ENCODE results near the gene SARM1. TPM values are rescaled to one million over a fixed set of nuclear protein-coding genes. Genes with fewer than 3 reads are reported as not detected.
"Not testable (repeated sequence)": the region's sequence is repeated elsewhere in the genome, so short reads cannot be mapped to it uniquely, and the experiment has no call there.

SARM1 gene
- total RNA-seq, 1 donor from 2014 or later = 5.8 TPM

DNA sequence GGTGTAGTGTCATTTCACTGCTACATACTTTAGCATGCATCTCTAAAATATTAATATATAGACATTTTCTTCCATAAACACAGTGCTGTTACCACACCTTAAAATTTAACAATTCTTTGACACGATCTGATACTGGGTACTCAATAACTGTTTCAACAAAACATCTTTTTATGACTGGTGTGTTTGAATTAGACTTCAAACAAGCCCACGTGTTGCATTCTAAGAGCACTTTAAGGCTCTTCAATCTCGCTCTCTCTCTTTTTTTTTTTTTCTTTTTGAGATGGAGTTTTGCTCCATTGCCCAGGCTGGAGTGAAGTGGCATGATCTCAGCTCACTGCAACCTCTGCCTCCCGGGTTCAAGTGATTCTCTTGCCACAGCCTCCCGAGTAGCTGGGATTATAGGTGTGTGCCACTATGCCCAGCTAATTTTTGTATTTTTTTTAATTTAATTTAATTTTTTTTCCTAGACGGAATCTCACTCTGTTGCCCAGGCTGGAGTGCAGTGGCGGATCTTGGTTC lies 50.4 kb downstream of the SARM1 start:
- Mint-ChIP-seq H3K9me3 (ENCODE audit: unreplicated experiment) (no peaks in the 10 kb centered on the region), H3K4me3 (ENCODE audit: unreplicated experiment) (no peak overlapping the region), H3K36me3 (ENCODE audit: low read depth, unreplicated experiment) (no peaks in the 10 kb centered on the region), H3K27me3 (ENCODE audit: unreplicated experiment) (no peaks in the 10 kb centered on the region), H3K27ac (ENCODE audit: unreplicated experiment) (no peak overlapping the region), H3K4me1 (ENCODE audit: unreplicated experiment) (no peaks in the 10 kb centered on the region)
- TF ChIP-seq, protein P1, sequence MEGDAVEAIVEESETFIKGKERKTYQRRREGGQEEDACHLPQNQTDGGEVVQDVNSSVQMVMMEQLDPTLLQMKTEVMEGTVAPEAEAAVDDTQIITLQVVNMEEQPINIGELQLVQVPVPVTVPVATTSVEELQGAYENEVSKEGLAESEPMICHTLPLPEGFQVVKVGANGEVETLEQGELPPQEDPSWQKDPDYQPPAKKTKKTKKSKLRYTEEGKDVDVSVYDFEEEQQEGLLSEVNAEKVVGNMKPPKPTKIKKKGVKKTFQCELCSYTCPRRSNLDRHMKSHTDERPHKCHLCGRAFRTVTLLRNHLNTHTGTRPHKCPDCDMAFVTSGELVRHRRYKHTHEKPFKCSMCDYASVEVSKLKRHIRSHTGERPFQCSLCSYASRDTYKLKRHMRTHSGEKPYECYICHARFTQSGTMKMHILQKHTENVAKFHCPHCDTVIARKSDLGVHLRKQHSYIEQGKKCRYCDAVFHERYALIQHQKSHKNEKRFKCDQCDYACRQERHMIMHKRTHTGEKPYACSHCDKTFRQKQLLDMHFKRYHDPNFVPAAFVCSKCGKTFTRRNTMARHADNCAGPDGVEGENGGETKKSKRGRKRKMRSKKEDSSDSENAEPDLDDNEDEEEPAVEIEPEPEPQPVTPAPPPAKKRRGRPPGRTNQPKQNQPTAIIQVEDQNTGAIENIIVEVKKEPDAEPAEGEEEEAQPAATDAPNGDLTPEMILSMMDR (IDR thresholded peaks at IDR 0.05; ENCODE audit: unreplicated experiment) = no peak
- no peak for DNase-seq (ENCODE audit: low spot score)

DNA sequence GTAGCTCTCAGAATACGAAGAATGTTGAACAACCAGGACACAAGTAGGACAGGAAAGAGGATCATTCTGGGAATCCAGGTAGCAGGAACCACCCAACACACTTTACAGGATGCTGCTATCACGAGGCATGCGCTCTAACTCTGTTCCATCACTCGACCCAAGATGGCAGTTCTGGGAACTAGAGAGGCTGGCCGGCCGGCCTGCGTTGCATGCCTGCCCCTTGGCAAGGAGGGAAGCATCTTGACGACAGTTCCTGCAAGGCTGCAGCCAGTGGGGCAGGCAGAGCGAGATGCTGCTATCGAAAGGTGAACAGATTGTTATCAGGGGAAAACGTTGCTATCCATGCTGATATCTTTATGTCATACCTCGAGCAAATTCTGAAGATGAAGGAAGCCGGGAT lies 53.7 kb downstream of the SARM1 start:
- H3K27ac Mint-ChIP-seq (ENCODE audit: unreplicated experiment) = no peak overlapping the region
- no peaks in the 10 kb centered on the region for H3K9me3 Mint-ChIP-seq (ENCODE audit: unreplicated experiment)
- TF ChIP-seq, protein P1 (IDR thresholded peaks at IDR 0.05; ENCODE audit: unreplicated experiment) = no peak
- no peak for DNase-seq (ENCODE audit: low spot score)
- H3K4me3 Mint-ChIP-seq (ENCODE audit: unreplicated experiment) = no peak overlapping the region
- no peaks in the 10 kb centered on the region for H3K36me3 Mint-ChIP-seq (ENCODE audit: low read depth, unreplicated experiment)
- no peaks in the 10 kb centered on the region for H3K4me1 Mint-ChIP-seq (ENCODE audit: unreplicated experiment)
- no peaks in the 10 kb centered on the region for H3K27me3 Mint-ChIP-seq (ENCODE audit: unreplicated experiment)

DNA sequence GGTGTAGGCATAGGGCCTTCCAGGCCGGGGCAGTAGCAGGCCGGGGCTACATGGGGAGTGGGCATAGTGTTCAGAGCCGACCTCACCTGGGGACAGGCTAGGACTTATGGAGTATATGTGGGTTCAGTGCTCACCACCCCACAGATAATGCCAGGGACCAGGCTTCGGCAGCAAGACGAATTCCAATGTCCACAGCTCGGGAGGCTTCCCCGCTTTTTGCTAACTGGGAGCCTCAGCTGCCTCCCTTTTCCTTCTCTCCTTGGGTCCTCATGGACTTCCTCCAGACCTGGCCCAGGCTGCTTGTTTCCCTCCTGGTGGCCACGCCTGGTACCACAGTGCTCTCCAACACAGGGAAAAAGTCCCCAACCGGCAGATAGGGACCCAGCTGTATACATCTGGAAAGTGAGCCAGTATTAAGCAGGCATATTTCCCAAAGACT lies 54.6 kb downstream of the SARM1 start:
- Mint-ChIP-seq H3K27me3 (ENCODE audit: unreplicated experiment) (no peaks in the 10 kb centered on the region), H3K27ac (ENCODE audit: unreplicated experiment) (no peak overlapping the region), H3K4me1 (ENCODE audit: unreplicated experiment) (no peaks in the 10 kb centered on the region), H3K9me3 (ENCODE audit: unreplicated experiment) (no peaks in the 10 kb centered on the region), H3K36me3 (ENCODE audit: low read depth, unreplicated experiment) (no peaks in the 10 kb centered on the region), H3K4me3 (ENCODE audit: unreplicated experiment) (no peak overlapping the region)
- TF ChIP-seq, protein P1 (IDR thresholded peaks at IDR 0.05; ENCODE audit: unreplicated experiment) = peak; percentile 66
- peak; percentile 65 for DNase-seq (ENCODE audit: low spot score)

DNA sequence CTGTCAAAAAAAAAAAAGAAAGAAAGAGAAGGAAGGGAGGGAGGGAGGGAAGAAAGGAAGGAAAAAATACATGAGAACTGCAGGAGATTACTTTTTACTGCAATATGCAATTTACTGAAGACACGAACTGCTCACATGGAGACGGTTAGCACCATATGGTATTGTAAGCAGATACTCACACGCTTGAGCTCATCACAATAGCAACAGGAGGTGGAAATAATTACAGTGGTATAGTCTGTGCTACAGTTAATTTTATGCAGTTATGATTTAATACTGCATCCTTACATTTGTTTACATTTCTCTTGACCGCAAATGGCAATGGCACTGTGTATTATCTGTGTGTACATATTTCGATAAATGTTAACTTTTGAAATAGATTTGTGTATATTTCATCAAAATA lies 55.9 kb downstream of the SARM1 start:
- Mint-ChIP-seq H3K27ac (ENCODE audit: unreplicated experiment) (no peak overlapping the region), H3K4me1 (ENCODE audit: unreplicated experiment) (no peaks in the 10 kb centered on the region), H3K27me3 (ENCODE audit: unreplicated experiment) (no peaks in the 10 kb centered on the region), H3K9me3 (ENCODE audit: unreplicated experiment) (no peaks in the 10 kb centered on the region), H3K36me3 (ENCODE audit: low read depth, unreplicated experiment) (no peaks in the 10 kb centered on the region), H3K4me3 (ENCODE audit: unreplicated experiment) (no peak overlapping the region)
- TF ChIP-seq, protein P1 (IDR thresholded peaks at IDR 0.05; ENCODE audit: unreplicated experiment) = no peak
- DNase-seq (ENCODE audit: low spot score) = no peak

DNA sequence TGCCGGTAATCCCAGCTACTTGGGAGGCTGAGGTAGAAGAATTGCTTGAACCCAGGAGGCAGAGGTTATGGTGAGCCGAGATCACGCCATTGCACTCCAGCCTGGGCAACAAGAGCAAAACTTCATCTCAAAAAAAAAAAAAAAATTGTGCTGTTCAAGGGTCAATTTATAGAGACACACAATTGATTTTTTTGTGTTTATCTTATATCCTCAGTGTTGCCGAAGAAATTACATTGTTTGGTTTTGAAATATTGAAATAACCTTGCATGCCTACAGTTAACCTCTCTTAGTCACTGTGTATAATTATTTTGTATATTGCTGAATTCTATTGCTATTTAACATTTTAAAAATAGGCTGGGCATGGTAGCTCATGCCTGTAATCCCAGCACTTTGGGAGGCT lies 56.5 kb downstream of the SARM1 start:
- not testable (repeated sequence) for H3K36me3 Mint-ChIP-seq (ENCODE audit: low read depth, unreplicated experiment); H3K27ac Mint-ChIP-seq (ENCODE audit: unreplicated experiment); H3K9me3 Mint-ChIP-seq (ENCODE audit: unreplicated experiment); DNase-seq (ENCODE audit: low spot score); H3K4me1 Mint-ChIP-seq (ENCODE audit: unreplicated experiment); H3K4me3 Mint-ChIP-seq (ENCODE audit: unreplicated experiment); H3K27me3 Mint-ChIP-seq (ENCODE audit: unreplicated experiment)
